Right lobe of liver (tissue), 4 donors: Measurements from ENCODE around the gene ZNF416.

Experiments used
- CTCF ChIP-seq, 4 donors: fragments of 200-600 bp in 3 of 4; fragments of 450-650 bp in 1 of 4; IDR thresholded peaks; one replicate each; pipeline versions ENCODE4 v1.5.1 to v1.8.0; 2016 to 2022; ENCODE audit warnings: antibody characterized with exemption in 4 of 4, mild to moderate bottlenecking in 2 of 4
- POLR2A ChIP-seq: fragments of 450-650 bp; IDR thresholded peaks from one replicate; pipeline ENCODE4 v1.6.1; 2017; ENCODE audit warnings: antibody characterized with exemption, mild to moderate bottlenecking
- donor health status: DM: no; HTN: no; CAD: no.
- donor health status: DM: no; HTN: no; CAD: no.
- donor health status: DM: no; HTN: yes; CAD: no.

DNA sequence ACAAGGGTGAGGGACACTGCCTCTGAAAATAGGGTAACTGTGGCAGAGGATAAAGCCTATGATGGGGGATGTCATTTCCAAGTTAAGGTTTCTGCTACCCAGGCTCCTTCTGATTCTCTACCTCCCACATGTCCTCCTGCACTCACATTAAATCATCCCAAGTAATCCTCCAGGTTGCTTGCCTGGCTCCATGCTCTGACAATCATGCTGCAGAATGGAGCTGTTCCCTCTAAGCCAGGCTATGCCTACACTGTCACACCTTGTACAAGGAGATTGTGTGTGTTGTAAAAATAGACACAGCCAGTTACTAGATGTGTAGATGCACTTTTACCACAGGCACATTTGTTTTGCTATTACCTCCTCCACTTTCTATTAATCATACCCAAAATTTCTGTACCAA lies 8.0 kb downstream of the ZNF416 start:
- TF ChIP-seq POLR2A (no peak), CTCF (IDR thresholded peaks at IDR 0.05) (no peak)
